ENCODE results near the gene TOPBP1. TPM values are rescaled to one million over a fixed set of nuclear protein-coding genes. Genes with fewer than 3 reads are reported as not detected.
"Not testable (repeated sequence)": the region's sequence is repeated elsewhere in the genome, so short reads cannot be mapped to it uniquely, and the experiment has no call there.

The TOPBP1 gene
- total RNA-seq, 1 donor from 2014 or later, result 10.6 TPM

DNA sequence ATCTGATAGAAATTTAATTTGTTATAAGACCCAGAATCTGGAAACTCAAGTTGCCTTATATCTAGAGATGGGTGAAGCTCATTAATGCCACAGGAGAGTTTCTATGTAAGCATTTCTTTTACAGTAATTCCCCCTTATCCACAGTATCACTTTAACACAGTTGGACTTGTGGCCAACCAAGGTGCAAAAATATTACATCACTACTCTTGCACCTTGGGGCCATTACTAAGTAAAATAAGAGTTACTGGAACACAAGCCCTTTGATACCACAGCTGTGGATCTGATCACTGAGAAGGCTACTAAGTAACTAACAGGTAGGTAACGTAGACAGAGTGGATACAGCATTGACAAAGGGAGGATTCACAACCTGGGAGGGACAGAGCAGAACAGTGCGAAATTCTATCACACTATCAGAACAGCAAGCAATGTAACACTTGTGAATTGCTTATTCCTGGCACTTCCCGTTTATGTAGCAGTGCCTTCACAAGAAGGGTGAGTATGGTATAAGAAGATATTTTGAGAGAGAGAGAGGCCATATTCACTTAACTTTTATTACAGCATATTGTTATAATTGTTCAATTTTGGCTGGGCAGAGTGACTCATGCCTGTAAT lies 33.9 kb upstream of the TOPBP1 start:
- Histone ChIP-seq H3K36me3 (no peaks in the 10 kb centered on the region), H3K27me3 (no peaks in the 10 kb centered on the region), H3K4me1 (no peaks in the 10 kb centered on the region), H3K27ac (no peak overlapping the region), H3K9me3 (no peaks in the 10 kb centered on the region), H3K4me3 (no peak overlapping the region)
- no peak for DNase-seq (ENCODE audit: low spot score in 2 of 2)
- intact Hi-C loops (cut with DNase I), result no loop called here
- TF ChIP-seq CTCF (IDR thresholded peaks at IDR 0.05), result no peak

GRCh38 chr3:133694288-133695268 lies 32.8 kb upstream of the TOPBP1 start:
- Histone ChIP-seq H3K4me1 (no peaks in the 10 kb centered on the region), H3K36me3 (no peaks in the 10 kb centered on the region), H3K27ac (no peak overlapping the region), H3K27me3 (no peaks in the 10 kb centered on the region), H3K9me3 (no peaks in the 10 kb centered on the region), H3K4me3 (no peak overlapping the region)
- DNase-seq (ENCODE audit: low spot score in 2 of 2), result no peak
- no peak for TF ChIP-seq CTCF (IDR thresholded peaks at IDR 0.05)
- intact Hi-C loops (cut with DNase I), result no loop called here

GRCh38 chr3:133693821-133694220 lies 32.1 kb upstream of the TOPBP1 start:
- no peak for DNase-seq (ENCODE audit: low spot score in 2 of 2)
- H3K4me1 ChIP-seq, result no peaks in the 10 kb centered on the region
- H3K36me3 ChIP-seq, result no peaks in the 10 kb centered on the region
- intact Hi-C loops (cut with DNase I), result no loop called here
- no peaks in the 10 kb centered on the region for H3K9me3 ChIP-seq
- H3K27ac ChIP-seq, result no peak overlapping the region
- H3K27me3 ChIP-seq, result no peaks in the 10 kb centered on the region
- TF ChIP-seq CTCF (IDR thresholded peaks at IDR 0.05), result no peak
- no peak overlapping the region for H3K4me3 ChIP-seq

GRCh38 chr3:133692759-133693158 lies 31.0 kb upstream of the TOPBP1 start:
- Histone ChIP-seq H3K27ac (no peak overlapping the region), H3K9me3 (no peaks in the 10 kb centered on the region), H3K4me1 (no peaks in the 10 kb centered on the region), H3K4me3 (no peak overlapping the region), H3K27me3 (no peaks in the 10 kb centered on the region), H3K36me3 (no peaks in the 10 kb centered on the region)
- TF ChIP-seq CTCF (IDR thresholded peaks at IDR 0.05), result no peak
- DNase-seq (ENCODE audit: low spot score in 2 of 2), result no peak
- intact Hi-C loops (cut with DNase I), result no loop called here

DNA sequence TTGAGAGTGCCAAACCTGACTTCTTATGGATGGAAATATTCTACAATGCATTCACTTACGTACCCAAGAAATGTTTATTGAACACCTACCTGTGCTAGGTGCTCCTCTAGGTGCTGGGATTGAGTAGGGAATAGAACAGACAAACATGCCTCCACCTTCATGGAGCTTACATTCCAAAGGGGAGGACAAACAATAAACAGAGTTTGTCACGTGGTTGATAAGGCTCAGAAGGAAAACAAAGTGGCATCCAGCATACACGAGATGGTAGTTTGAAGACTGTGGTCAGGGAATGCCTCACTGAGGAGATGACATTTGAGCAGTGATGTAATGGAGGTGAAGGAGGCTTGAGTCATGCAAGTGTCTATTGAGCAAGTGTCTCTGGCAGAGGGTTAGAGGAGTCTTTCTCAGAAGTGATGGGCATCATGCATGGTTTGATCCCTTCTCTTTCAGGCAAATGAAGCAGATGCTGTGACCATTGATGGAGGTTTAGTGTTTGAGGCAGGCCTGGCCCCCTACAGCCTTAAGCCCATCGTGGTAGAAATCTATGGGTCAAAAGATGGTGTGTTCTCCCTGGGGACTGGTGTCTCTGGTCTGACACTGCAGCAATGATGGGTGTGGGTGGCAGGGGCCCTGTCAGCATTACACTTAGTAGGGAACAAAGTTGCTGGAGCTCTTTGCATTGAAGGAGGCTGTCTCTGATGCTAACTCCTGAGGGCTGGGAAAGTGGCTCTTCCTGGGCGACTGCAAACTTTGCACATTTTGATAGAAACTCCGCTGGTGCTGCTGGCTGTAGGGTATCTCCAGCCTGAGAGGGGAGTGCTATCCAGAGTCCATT lies 29.7 kb upstream of the TOPBP1 start:
- Histone ChIP-seq H3K9me3 (no peaks in the 10 kb centered on the region), H3K4me1 (no peaks in the 10 kb centered on the region), H3K27ac (no peak overlapping the region), H3K36me3 (no peaks in the 10 kb centered on the region), H3K27me3 (no peaks in the 10 kb centered on the region), H3K4me3 (no peak overlapping the region)
- no peak for DNase-seq (ENCODE audit: low spot score in 2 of 2)
- no peak for TF ChIP-seq CTCF (IDR thresholded peaks at IDR 0.05)
- intact Hi-C loops (cut with DNase I), result no loop called here

- H3K36me3 ChIP-seq; H3K9me3 ChIP-seq; H3K4me3 ChIP-seq; H3K27me3 ChIP-seq; DNase-seq (ENCODE audit: low spot score in 2 of 2); H3K4me1 ChIP-seq; intact Hi-C loops (cut with DNase I); H3K27ac ChIP-seq: not testable (repeated sequence)
Measured at GRCh38 chr3:133677993-133678392, 16.3 kb upstream of the TOPBP1 start.
